CD1c-positive myeloid dendritic cell (primary cell): ENCODE data around the gene GREB1.

ENCODE experiments used
- DNase-seq: peaks from one replicate; pipeline ENCODE4 v3.0.0-alpha.2; 2016; ENCODE audit errors: extremely low spot score

Gene GREB1

GRCh38 chr2:11611251-11611650 lies 77.4 kb downstream of the GREB1 start:
- DNase-seq: no peak

- DNase-seq: no peak
These were observed 78.8 kb downstream of the GREB1 start for GRCh38 chr2:11612553-11613215.

GRCh38 chr2:11613297-11613696 lies 79.5 kb downstream of the GREB1 start:
- DNase-seq: no peak

- no peak for DNase-seq
These were observed 81.4 kb downstream of the GREB1 start for GRCh38 chr2:11615209-11615608.

- DNase-seq: no peak
These were observed 82.3 kb downstream of the GREB1 start for GRCh38 chr2:11616097-11616687.

GRCh38 chr2:11616851-11617415 lies 83.1 kb downstream of the GREB1 start:
- no peak for DNase-seq

- DNase-seq: no peak
These were observed 83.7 kb downstream of the GREB1 start for GRCh38 chr2:11617527-11617926.

GRCh38 chr2:11617984-11618707 lies 84.3 kb downstream of the GREB1 start:
- no peak for DNase-seq

- no peak for DNase-seq
These were observed 84.8 kb downstream of the GREB1 start for GRCh38 chr2:11618708-11619062.

GRCh38 chr2:11621410-11621809 lies 87.6 kb downstream of the GREB1 start:
- no peak for DNase-seq

- no peak for DNase-seq
These were observed 88.8 kb downstream of the GREB1 start for GRCh38 chr2:11622611-11623010.

- DNase-seq: no peak
These were observed 91.0 kb downstream of the GREB1 start for GRCh38 chr2:11624893-11625292.

- no peak for DNase-seq
These were observed 91.8 kb downstream of the GREB1 start for GRCh38 chr2:11625671-11626070.

- no peak for DNase-seq
These were observed 94.8 kb downstream of the GREB1 start for GRCh38 chr2:11628675-11629074.

- DNase-seq: no peak
These were observed 95.4 kb downstream of the GREB1 start for GRCh38 chr2:11629215-11629614.

- no peak for DNase-seq
These were observed 96.0 kb downstream of the GREB1 start for GRCh38 chr2:11629851-11630250.

GRCh38 chr2:11630855-11631254 lies 97.0 kb downstream of the GREB1 start:
- DNase-seq: no peak

GRCh38 chr2:11631462-11631861 lies 97.6 kb downstream of the GREB1 start:
- DNase-seq: no peak

GRCh38 chr2:11633923-11634478 lies 100.2 kb downstream of the GREB1 start:
- no peak for DNase-seq

GRCh38 chr2:11634584-11634983 lies 100.7 kb downstream of the GREB1 start:
- no peak for DNase-seq

- no peak for DNase-seq
These were observed 101.3 kb downstream of the GREB1 start for GRCh38 chr2:11635141-11635540.

- DNase-seq: no peak
These were observed 102.9 kb downstream of the GREB1 start for GRCh38 chr2:11636593-11637295.
